H1 (cell line): ENCODE data around the gene STK36. TPM values are rescaled to one million over a fixed set of nuclear protein-coding genes. Genes with fewer than 3 reads are reported as not detected.

Source experiments
- CTCF ChIA-PET: fragments of 300-600 bp; sonication (Branson Sonifier 250); formaldehyde crosslinking; loops from one replicate; lab custom pipeline; 2021; ENCODE audit not compliant: partially characterized antibody; lab: Charles Lee
- POLR2A ChIA-PET: fragments of 300-600 bp; sonication (Branson Sonifier 250); formaldehyde crosslinking; loops from one replicate; lab custom pipeline; 2021; ENCODE audit warnings: inconsistent platforms; ENCODE audit not compliant: partially characterized antibody; lab: Charles Lee
- DNase-seq, 2 experiments: peaks; one replicate each; pipeline versions ENCODE4 v3.0.0 to v3.0.0-alpha.2; 2010 to 2022; ENCODE audit warnings: low spot score in 2 of 2, low read depth in 1 of 2, mixed read lengths in 1 of 2
- FAIRE-seq: peaks from 2 replicates; lab custom pipeline; 2011; peaks lifted over from hg19 to GRCh38; lab: Jason Lieb, UNC
- H2AFZ ChIP-seq: 2 replicates; pipeline ENCODE4 v1.8.1; 2012; ENCODE audit warnings: low read length, inconsistent platforms
- H2AK5ac ChIP-seq: 2 replicates; pipeline ENCODE4 v1.6.1; 2013; ENCODE audit warnings: low read depth, low read length
- H2BK120ac ChIP-seq: replicated peaks from 2 replicates; pipeline ENCODE3; 2013; ENCODE audit warnings: low read depth, low read length, inconsistent platforms
- H2BK12ac ChIP-seq: 2 replicates; pipeline ENCODE4 v1.6.1; 2013; ENCODE audit warnings: low read depth, low read length
- H2BK15ac ChIP-seq: 2 replicates; pipeline ENCODE4 v1.6.1; 2013; ENCODE audit warnings: low read length
- H2BK20ac ChIP-seq: 2 replicates; pipeline ENCODE4 v1.6.1; 2013; ENCODE audit warnings: low read length
- H2BK5ac ChIP-seq: 2 replicates; pipeline ENCODE4 v1.6.1; 2013; ENCODE audit warnings: low read depth, low read length
- H3K14ac ChIP-seq: 2 replicates; pipeline ENCODE4 v1.6.1; 2013; ENCODE audit warnings: inconsistent platforms; ENCODE audit not compliant: insufficient read length
- H3K18ac ChIP-seq: 2 replicates; pipeline ENCODE4 v1.6.1; 2013; ENCODE audit warnings: low read length; ENCODE audit errors: extremely low read depth
- H3K23ac ChIP-seq: 2 replicates; pipeline ENCODE4 v1.6.1; 2013; ENCODE audit warnings: inconsistent platforms; ENCODE audit not compliant: insufficient read length
- H3K23me2 ChIP-seq: 2 replicates; pipeline ENCODE4 v1.6.1; 2013; ENCODE audit warnings: low read depth, low read length
- H3K27ac ChIP-seq: 2 replicates; pipeline ENCODE4 v1.6.1; 2011; ENCODE audit warnings: low read depth, low read length, inconsistent platforms
- H3K27me3 ChIP-seq, 4 experiments: replicated peaks in 1 of 4; 1 replicate in 1 of 4; 2 replicates in 3 of 4; pipeline versions ENCODE4 v1.6.1 to v1.8.1; 2011 to 2013; ENCODE audit warnings: low read length in 3 of 4, mild to moderate bottlenecking in 3 of 4, inconsistent platforms in 2 of 4, mixed read lengths in 2 of 4, moderate library complexity in 1 of 4; ENCODE audit not compliant: control insufficient read depth in 3 of 4, insufficient read depth in 3 of 4; ENCODE audit errors: extremely low read depth in 1 of 4
- H3K36me3 ChIP-seq, 4 experiments: 2 replicates each; pipeline versions ENCODE4 v1.6.1 to v1.8.1; 2011 to 2013; ENCODE audit warnings: mild to moderate bottlenecking in 4 of 4, low read length in 3 of 4, moderate library complexity in 2 of 4, control low read depth in 1 of 4, inconsistent platforms in 1 of 4; ENCODE audit not compliant: insufficient read depth in 4 of 4, control insufficient read depth in 2 of 4
- H3K4ac ChIP-seq: replicated peaks from 2 replicates; pipeline ENCODE3; 2013; ENCODE audit warnings: low read length, low read depth, mixed read lengths, inconsistent platforms; ENCODE audit not compliant: insufficient read length
- H3K4me1 ChIP-seq, 4 experiments: replicated peaks in 1 of 4; 1 replicate in 1 of 4; 2 replicates in 3 of 4; pipeline versions ENCODE4 v1.6.1 to v1.8.1; 2011 to 2013; ENCODE audit warnings: low read length in 3 of 4, inconsistent platforms in 2 of 4, mixed read lengths in 1 of 4; ENCODE audit not compliant: insufficient read depth in 4 of 4, control insufficient read depth in 3 of 4
- H3K4me2 ChIP-seq, 2 experiments: 2 replicates each; pipeline versions ENCODE4 v1.6.1 to v1.8.1; 2011 to 2013; ENCODE audit warnings: low read depth in 2 of 2, low read length in 2 of 2, control low read depth in 1 of 2, inconsistent platforms in 1 of 2, mild to moderate bottlenecking in 1 of 2; ENCODE audit not compliant: insufficient read depth in 1 of 2
- H3K4me3 ChIP-seq, 4 experiments: fragments of 200-600, 300-600 bp in 1 of 4; sonication (generic), shearing (Covaris generic), sonication (Bioruptor Twin) in 1 of 4; 2 replicates each; pipeline versions ENCODE4 v1.5.1 to v1.8.1; 2011 to 2016; ENCODE audit warnings: low read length in 4 of 4, low read depth in 3 of 4, control low read depth in 2 of 4, inconsistent platforms in 2 of 4, mild to moderate bottlenecking in 2 of 4, mixed read lengths in 1 of 4, moderate library complexity in 1 of 4; ENCODE audit not compliant: insufficient read depth in 2 of 4; ENCODE audit errors: extremely low read depth in 1 of 4
- H3K56ac ChIP-seq: replicated peaks from 2 replicates; pipeline ENCODE3; 2013; ENCODE audit warnings: low read depth, mild to moderate bottlenecking, mixed read lengths, low read length, inconsistent platforms; ENCODE audit not compliant: insufficient read length
- H3K79me1 ChIP-seq: 2 replicates; pipeline ENCODE4 v1.6.1; 2013; ENCODE audit warnings: low read depth, low read length, control low read depth
- H3K79me2 ChIP-seq, 2 experiments: 2 replicates each; pipeline versions ENCODE4 v1.6.1 to v1.8.1; 2012 to 2013; ENCODE audit warnings: low read length in 2 of 2, mild to moderate bottlenecking in 2 of 2, inconsistent platforms in 1 of 2; ENCODE audit not compliant: insufficient read depth in 2 of 2, control insufficient read depth in 1 of 2
- H3K9ac ChIP-seq, 4 experiments: replicated peaks in 1 of 4; 1 replicate in 1 of 4; 2 replicates in 3 of 4; pipeline versions ENCODE4 v1.6.1 to v1.8.1; 2011 to 2013; ENCODE audit warnings: low read depth in 3 of 4, low read length in 3 of 4, control low read depth in 2 of 4, mild to moderate bottlenecking in 2 of 4, moderate library complexity in 2 of 4, inconsistent platforms in 1 of 4; ENCODE audit errors: extremely low read depth in 1 of 4
- H3K9me3 ChIP-seq, 2 experiments: 2 replicates each; pipeline versions ENCODE4 v1.6.1 to v1.8.1; 2012 to 2013; ENCODE audit warnings: mild to moderate bottlenecking in 2 of 2, moderate library complexity in 2 of 2, control low read depth in 1 of 2, inconsistent platforms in 1 of 2, low read depth in 1 of 2, low read length in 1 of 2, mixed read lengths in 1 of 2; ENCODE audit not compliant: insufficient read depth in 2 of 2
- H4K20me1 ChIP-seq, 2 experiments: replicated peaks in 1 of 2; 2 replicates each; pipeline versions ENCODE3 to v1.8.1; 2011 to 2013; ENCODE audit warnings: inconsistent platforms in 2 of 2, low read length in 2 of 2, mild to moderate bottlenecking in 1 of 2; ENCODE audit not compliant: insufficient read depth in 2 of 2, control insufficient read depth in 1 of 2
- H4K5ac ChIP-seq: 2 replicates; pipeline ENCODE4 v1.6.1; 2013; ENCODE audit warnings: low read length, low read depth, mixed read lengths, inconsistent platforms; ENCODE audit not compliant: insufficient read length
- H4K8ac ChIP-seq: 2 replicates; pipeline ENCODE4 v1.8.0; 2013; ENCODE audit warnings: mild to moderate bottlenecking, moderate library complexity, low read length, inconsistent platforms; ENCODE audit not compliant: insufficient read depth; ENCODE audit errors: extremely low read depth
- H4K91ac ChIP-seq: replicated peaks from 2 replicates; pipeline ENCODE3; 2013; ENCODE audit warnings: low read length, mixed read lengths, inconsistent platforms; ENCODE audit not compliant: insufficient read length
- ASH2L ChIP-seq: fragments of 200-600, 300-600 bp; sonication (generic); IDR thresholded peaks from one replicate; pipeline ENCODE4 v1.7.1; 2017; ENCODE audit warnings: low read length
- HDAC2 ChIP-seq, 2 experiments: fragments of 300-600 bp in 1 of 2; sonication (generic) in 1 of 2; IDR thresholded peaks; 2 replicates each; pipeline ENCODE4 v1.6.1; 2011 to 2012; ENCODE audit warnings: low read depth in 2 of 2, low read length in 2 of 2, mild to moderate bottlenecking in 2 of 2, moderate library complexity in 2 of 2, borderline replicate concordance in 1 of 2, inconsistent platforms in 1 of 2
- KDM4A ChIP-seq: IDR thresholded peaks from one replicate; pipeline ENCODE4 v1.7.1; 2012; ENCODE audit warnings: low read depth, mild to moderate bottlenecking, moderate library complexity, low read length, inconsistent platforms; ENCODE audit not compliant: severe bottlenecking
- KDM5A ChIP-seq: fragments of 200-600 bp; IDR thresholded peaks from 2 replicates; pipeline ENCODE4 v1.7.1; 2012; ENCODE audit warnings: mild to moderate bottlenecking, low read length, inconsistent platforms, mixed read lengths
- PHF8 ChIP-seq: fragments of 200-600 bp; sonication (generic); conservative IDR thresholded peaks from 2 replicates; pipeline ENCODE4 v1.7.1; 2012; ENCODE audit warnings: low read depth, mild to moderate bottlenecking, inconsistent platforms, low read length, moderate library complexity
- RFX5 ChIP-seq: IDR thresholded peaks from 2 replicates; pipeline ENCODE4 v1.6.1; 2011; ENCODE audit warnings: low read depth, low read length, improper control_type of control experiment, borderline replicate concordance
- SP2 ChIP-seq: IDR thresholded peaks from 2 replicates; pipeline ENCODE4 v1.6.1; 2012; ENCODE audit warnings: mild to moderate bottlenecking, low read length, inconsistent platforms
- WGBS, 2 experiments: shearing (Covaris generic) in 1 of 2; methylation state at CpG; one replicate each; pipeline versions ENCODE4 v1.1.6 to v1.1.7; 2013 to 2015; ENCODE audit warnings: low lambda C conversion rate in 2 of 2, mixed read lengths in 2 of 2, inconsistent platforms in 1 of 2, low coverage in 1 of 2, missing lambda C conversion rate in 1 of 2; ENCODE audit not compliant: insufficient replicate concordance in 2 of 2, insufficient coverage in 1 of 2, insufficient read length in 1 of 2; ENCODE audit errors: extremely low coverage in 1 of 2, missing lambda C conversion rate in 1 of 2; 5-methylcytosine and 5-hydroxymethylcytosine counted together
- polyA plus RNA-seq, 7 experiments: library from polyadenylated mRNA; depleted of rRNA in 3 of 7; stranded (reverse) in 5 of 7; unstranded in 2 of 7; fragments of >200 nt in 5 of 7; fragments of 200-250 nt in 2 of 7; gene quantifications; 1 replicate in 5 of 7; 2 replicates in 1 of 7; 4 replicates in 1 of 7; pipeline versions ENCODE4 v1.2.1 to v1.2.3, GENCODE V29; 2011 to 2013; ENCODE audit warnings: missing spikeins in 2 of 7, mixed read lengths in 2 of 7
- total RNA-seq: library from RNA; stranded (reverse); fragmentation: NEBNext Ultra II Directional; extraction: Animal tissue kit (Norgen Biotek cat#: 25700); gene quantifications from 2 replicates; pipeline ENCODE4 v1.2.1, GENCODE V29; 2021
- TF ChIP-seq, protein P1 (sequence below): IDR thresholded peaks from 2 replicates; pipeline ENCODE4 v1.6.1; 2012; ENCODE audit warnings: inconsistent platforms

STK36 gene
- total and polyA plus RNA-seq, 2 of the 8 experiments (the other 6 are each of a cell fraction or from before 2014, with no cell fraction given): 41.4 to 57.6 TPM

DNA sequence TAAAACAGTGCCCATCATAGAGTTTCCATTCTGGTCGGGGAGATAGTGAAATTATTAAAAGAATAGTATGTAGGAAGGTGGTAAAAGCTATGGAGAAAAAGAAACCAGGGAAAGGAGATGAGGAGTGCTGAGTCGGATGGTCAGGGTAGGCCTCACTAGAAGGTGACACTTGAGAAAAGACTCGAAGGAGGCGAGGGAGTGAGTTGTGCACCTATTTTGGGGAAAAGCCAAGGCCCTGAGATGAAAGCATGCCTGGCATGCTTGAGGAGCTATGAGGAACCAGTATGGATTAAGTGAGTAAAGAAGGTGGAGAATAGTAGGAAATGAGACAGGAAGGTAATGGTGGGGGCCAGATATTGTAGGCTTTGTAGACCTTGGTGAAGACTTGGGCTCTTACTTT lies 31.5 kb downstream of the STK36 start:
- no peak overlapping the region for H3K14ac ChIP-seq
- no peaks in the 10 kb centered on the region for H3K9me3 ChIP-seq
- no peak overlapping the region for H3K27ac ChIP-seq
- no peak overlapping the region for H2AFZ ChIP-seq
- no peak overlapping the region for H2BK12ac ChIP-seq
- ChIA-PET CTCF (interaction anchor here (0.6 to 2.6 kb wide), 4 partner anchors 16 to 194 kb away, joined by 3 to 12 read pairs (median 6); no protein-coding TSS in a partner anchor), POLR2A (interaction anchor here (1.0 kb wide), 1 partner anchor 19 kb away, joined by 4 read pairs; no protein-coding TSS in a partner anchor)
- H3K4ac ChIP-seq: no peak overlapping the region
- no peaks in the 10 kb centered on the region for H3K23me2 ChIP-seq
- H3K4me1 ChIP-seq: no peaks in the 10 kb centered on the region
- TF ChIP-seq SP2 (no peak), PHF8 (no peak), HDAC2 (IDR thresholded peaks at IDR 0.05; ENCODE audit: borderline replicate concordance in 1 of 2, low read depth in 2 of 2, low read length in 2 of 2) (no peak), KDM5A (no peak), KDM4A (no peak), RFX5 (no peak), ASH2L (no peak)
- TF ChIP-seq, protein P1, sequence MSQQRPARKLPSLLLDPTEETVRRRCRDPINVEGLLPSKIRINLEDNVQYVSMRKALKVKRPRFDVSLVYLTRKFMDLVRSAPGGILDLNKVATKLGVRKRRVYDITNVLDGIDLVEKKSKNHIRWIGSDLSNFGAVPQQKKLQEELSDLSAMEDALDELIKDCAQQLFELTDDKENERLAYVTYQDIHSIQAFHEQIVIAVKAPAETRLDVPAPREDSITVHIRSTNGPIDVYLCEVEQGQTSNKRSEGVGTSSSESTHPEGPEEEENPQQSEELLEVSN: no peak
- no peak overlapping the region for H3K18ac ChIP-seq
- no peak overlapping the region for H2BK5ac ChIP-seq
- H2AK5ac ChIP-seq: no peak overlapping the region
- no peak overlapping the region for H2BK120ac ChIP-seq
- H2BK20ac ChIP-seq: no peak overlapping the region
- no peak overlapping the region for H3K4me2 ChIP-seq
- H4K5ac ChIP-seq: no peak overlapping the region
- 86% methylated on average over 4 of the region's 4 CpGs; no CpG with 5 or more reads in 1 of the 2 experiments for WGBS, 2 experiments
- no peaks in the 10 kb centered on the region for H3K27me3 ChIP-seq
- peaks cover 0 to 3% (median under 1%) of the 10 kb centered on the region in 4 experiments; a peak in 3 of 8 replicates for H3K36me3 ChIP-seq
- H3K79me2 ChIP-seq: no peaks in the 10 kb centered on the region
- H4K8ac ChIP-seq: no peak overlapping the region
- no peak overlapping the region for H3K23ac ChIP-seq
- no peak overlapping the region for H4K91ac ChIP-seq
- no peak overlapping the region for H3K56ac ChIP-seq
- DNase-seq (no peak), FAIRE-seq (no peak)
- no peak overlapping the region for H3K9ac ChIP-seq
- no peak overlapping the region for H3K4me3 ChIP-seq
- H3K79me1 ChIP-seq: no peaks in the 10 kb centered on the region
- H2BK15ac ChIP-seq: no peak overlapping the region
- H4K20me1 ChIP-seq: peaks cover 0 to 2% of the 10 kb centered on the region in 2 experiments
